H9 (cell line): Measurements from ENCODE around the gene MTIF2. TPM values are rescaled to one million over a fixed set of nuclear protein-coding genes. Genes with fewer than 3 reads are reported as not detected.

Experiments
- DNase-seq: peaks from one replicate; pipeline ENCODE4 v3.0.0-alpha.2; 2017
- H2AFZ ChIP-seq: one replicate; pipeline ENCODE4 v1.6.1; 2013; ENCODE audit warnings: mild to moderate bottlenecking, low read length, control low read depth, moderate library complexity
- H2AK5ac ChIP-seq: 2 replicates; pipeline ENCODE4 v1.6.1; 2013; ENCODE audit warnings: low read length, control low read depth, mixed read lengths; ENCODE audit not compliant: insufficient read length
- H2BK120ac ChIP-seq: one replicate; pipeline ENCODE4 v1.6.1; 2013; ENCODE audit warnings: low read depth, mild to moderate bottlenecking, low read length, control low read depth, inconsistent platforms; ENCODE audit not compliant: poor library complexity, severe bottlenecking
- H2BK12ac ChIP-seq: 2 replicates; pipeline ENCODE4 v1.6.1; 2013; ENCODE audit warnings: low read length, control low read depth, mixed read lengths, low read depth; ENCODE audit not compliant: insufficient read length
- H2BK15ac ChIP-seq: 2 replicates; pipeline ENCODE4 v1.6.1; 2013; ENCODE audit warnings: low read depth, low read length, control low read depth
- H2BK20ac ChIP-seq: one replicate; pipeline ENCODE4 v1.6.1; 2013; ENCODE audit warnings: low read depth, mild to moderate bottlenecking, low read length, control low read depth, inconsistent platforms; ENCODE audit not compliant: poor library complexity, severe bottlenecking
- H2BK5ac ChIP-seq: 2 replicates; pipeline ENCODE4 v1.6.1; 2013; ENCODE audit warnings: low read length, control low read depth, mixed read lengths; ENCODE audit not compliant: insufficient read length
- H3K14ac ChIP-seq: 2 replicates; pipeline ENCODE4 v1.6.1; 2013; ENCODE audit warnings: low read length, control low read depth; ENCODE audit not compliant: insufficient read depth
- H3K18ac ChIP-seq: 2 replicates; pipeline ENCODE4 v1.6.1; 2013; ENCODE audit warnings: low read depth, mild to moderate bottlenecking, mixed read lengths, low read length, control low read depth; ENCODE audit not compliant: insufficient read length
- H3K23ac ChIP-seq: 2 replicates; pipeline ENCODE4 v1.6.1; 2013; ENCODE audit warnings: low read length, control low read depth, mixed read lengths, low read depth; ENCODE audit not compliant: insufficient read length
- H3K23me2 ChIP-seq: 2 replicates; pipeline ENCODE4 v1.6.1; 2013; ENCODE audit warnings: low read depth, mild to moderate bottlenecking, mixed read lengths, low read length, control low read depth; ENCODE audit not compliant: insufficient read length, poor library complexity, severe bottlenecking
- H3K27ac ChIP-seq: 2 replicates; pipeline ENCODE4 v1.5.1; 2013; ENCODE audit warnings: low read length, control low read depth, mixed read lengths, low read depth; ENCODE audit not compliant: insufficient read length
- H3K27me3 ChIP-seq: 2 replicates; pipeline ENCODE4 v1.6.1; 2013; ENCODE audit warnings: low read length, control low read depth, inconsistent platforms; ENCODE audit not compliant: insufficient read depth
- H3K4ac ChIP-seq: 2 replicates; pipeline ENCODE4 v1.6.1; 2013; ENCODE audit warnings: low read depth, mild to moderate bottlenecking, control low read depth, inconsistent platforms, low read length, moderate library complexity
- H3K4me1 ChIP-seq: 2 replicates; pipeline ENCODE4 v1.6.1; 2013; ENCODE audit warnings: low read length, control low read depth, inconsistent platforms; ENCODE audit not compliant: insufficient read depth
- H3K4me2 ChIP-seq: 2 replicates; pipeline ENCODE4 v1.6.1; 2013; ENCODE audit warnings: low read length, control low read depth, mixed read lengths; ENCODE audit not compliant: insufficient read length, insufficient read depth
- H3K56ac ChIP-seq: 2 replicates; pipeline ENCODE4 v1.6.1; 2013; ENCODE audit warnings: low read depth, mild to moderate bottlenecking, mixed read lengths, low read length, control low read depth; ENCODE audit not compliant: insufficient read length
- H3K79me1 ChIP-seq: 2 replicates; pipeline ENCODE4 v1.6.1; 2013; ENCODE audit warnings: low read depth, mild to moderate bottlenecking, moderate library complexity, low read length, control low read depth, inconsistent platforms; ENCODE audit not compliant: insufficient read depth, poor library complexity, severe bottlenecking
- H3K79me2 ChIP-seq: 2 replicates; pipeline ENCODE4 v1.6.1; 2013; ENCODE audit warnings: low read length, control low read depth, inconsistent platforms; ENCODE audit not compliant: insufficient read depth
- H3K9ac ChIP-seq: 2 replicates; pipeline ENCODE4 v1.6.1; 2013; ENCODE audit warnings: low read length, control low read depth, mixed read lengths; ENCODE audit not compliant: insufficient read length; ENCODE audit errors: extremely low read depth
- H3K9me3 ChIP-seq: one replicate; pipeline ENCODE4 v1.6.1; 2013; ENCODE audit warnings: low read depth, low read length, inconsistent platforms; ENCODE audit not compliant: control insufficient read depth
- H3T11ph ChIP-seq: one replicate; pipeline ENCODE4 v1.6.1; 2013; ENCODE audit warnings: mild to moderate bottlenecking, low read length, control low read depth, inconsistent platforms
- H4K20me1 ChIP-seq: one replicate; pipeline ENCODE4 v1.6.1; 2013; ENCODE audit not compliant: control insufficient read depth, insufficient read length, insufficient read depth
- H4K5ac ChIP-seq: 2 replicates; pipeline ENCODE4 v1.6.1; 2013; ENCODE audit warnings: low read depth, mild to moderate bottlenecking, mixed read lengths, low read length, control low read depth; ENCODE audit not compliant: insufficient read length
- H4K8ac ChIP-seq: replicated peaks from 2 replicates; pipeline ENCODE4 v1.6.1; 2013; ENCODE audit warnings: low read length, control low read depth, mixed read lengths, low read depth; ENCODE audit not compliant: insufficient read length
- H4K91ac ChIP-seq: 2 replicates; pipeline ENCODE4 v1.6.1; 2013; ENCODE audit warnings: low read depth, mild to moderate bottlenecking, moderate library complexity, mixed read lengths, low read length, control low read depth; ENCODE audit not compliant: insufficient read length
- H3K27ac Mint-ChIP-seq, 3 experiments: 2 replicates in 2 of 3; 3 replicates in 1 of 3; pipeline ENCODE4 v1.8.0; 2020 to 2021; ENCODE audit warnings: mixed read lengths in 3 of 3, mild to moderate bottlenecking in 1 of 3, moderate library complexity in 1 of 3
- H3K27me3 Mint-ChIP-seq: 2 replicates; pipeline ENCODE4 v1.8.0; 2021; ENCODE audit warnings: low read depth, mild to moderate bottlenecking, moderate library complexity, mixed read lengths
- H3K36me3 Mint-ChIP-seq, 3 experiments: 2 replicates in 2 of 3; 3 replicates in 1 of 3; pipeline ENCODE4 v1.8.0; 2020 to 2021; ENCODE audit warnings: low read depth in 3 of 3, mixed read lengths in 3 of 3; ENCODE audit not compliant: insufficient read depth in 1 of 3
- H3K4me1 Mint-ChIP-seq, 2 experiments: 2 replicates each; pipeline ENCODE4 v1.8.0; 2020; ENCODE audit warnings: mixed read lengths in 2 of 2
- H3K4me3 Mint-ChIP-seq, 2 experiments: 2 replicates in 1 of 2; 3 replicates in 1 of 2; pipeline ENCODE4 v1.8.0; 2020 to 2021; ENCODE audit warnings: mild to moderate bottlenecking in 2 of 2, mixed read lengths in 2 of 2, moderate library complexity in 1 of 2
- H3K9me3 Mint-ChIP-seq, 2 experiments: 2 replicates in 1 of 2; 3 replicates in 1 of 2; pipeline ENCODE4 v1.8.0; 2020; ENCODE audit warnings: mild to moderate bottlenecking in 2 of 2, mixed read lengths in 2 of 2, moderate library complexity in 1 of 2
- CTCF ChIP-seq: fragments of 200-600 bp; sonication (generic); conservative IDR thresholded peaks from 3 replicates; pipeline ENCODE4 v1.8.0; 2021; ENCODE audit warnings: antibody characterized with exemption, mild to moderate bottlenecking
- WGBS: extraction: QIAGEN DNeasy Blood & Tissue Kit; methylation state at CpG from one replicate; pipeline ENCODE4 v1.1.7; 2013; ENCODE audit warnings: missing lambda C conversion rate, low lambda C conversion rate, mixed read lengths; ENCODE audit not compliant: insufficient read length; ENCODE audit errors: extremely low coverage; 5-methylcytosine and 5-hydroxymethylcytosine counted together
- total RNA-seq: library from RNA; stranded (reverse); gene quantifications from 2 replicates; pipeline ENCODE4 v1.2.1, GENCODE V29; 2021

MTIF2 gene
- total RNA-seq, 1 experiment from 2014 or later = 35.6 TPM

GRCh38 chr2:55235724-55236538 lies 33.1 kb downstream of the MTIF2 start:
- H3K23ac ChIP-seq = no peak overlapping the region
- Mint-ChIP-seq H3K27ac (peak overlapping the region in 1 of 3 experiments; percentile 80; a peak in 1 of 7 replicates), H3K9me3 (no peaks in the 10 kb centered on the region; a peak in 1 of 5 replicates), H3K36me3 (peaks cover 28 to 62% (median 44%) of the 10 kb centered on the region in 3 experiments), H3K4me3 (peak overlapping the region in 1 of 2 experiments; percentile 26; a peak in 1 of 5 replicates), H3K4me1 (peaks cover 9 to 17% of the 10 kb centered on the region in 2 experiments), H3K27me3 (no peaks in the 10 kb centered on the region; the same call in 1 of the 2 replicates)
- H3K18ac ChIP-seq = no peak overlapping the region
- H3K4ac ChIP-seq = no peak overlapping the region
- DNase-seq = no peak
- no CpG with 5 or more reads among the region's 3 CpGs for WGBS
- no peak overlapping the region for H3T11ph ChIP-seq
- no peak overlapping the region for H3K9ac ChIP-seq
- H4K8ac ChIP-seq = no peak overlapping the region
- no peaks in the 10 kb centered on the region for H3K27me3 ChIP-seq
- H2AK5ac ChIP-seq = no peak overlapping the region
- peaks cover 5% of the 10 kb centered on the region for H3K79me1 ChIP-seq
- no peak overlapping the region for H2AFZ ChIP-seq
- H2BK120ac ChIP-seq = no peak overlapping the region
- no peaks in the 10 kb centered on the region for H3K9me3 ChIP-seq
- no peak overlapping the region for H3K4me2 ChIP-seq
- no peak overlapping the region for H2BK20ac ChIP-seq
- H3K23me2 ChIP-seq = peaks cover 10% of the 10 kb centered on the region
- no peak overlapping the region for H4K5ac ChIP-seq
- no peak overlapping the region for H2BK5ac ChIP-seq
- H2BK15ac ChIP-seq = no peak overlapping the region
- no peak overlapping the region for H3K56ac ChIP-seq
- H4K20me1 ChIP-seq = no peaks in the 10 kb centered on the region
- TF ChIP-seq CTCF = no peak
- no peak overlapping the region for H2BK12ac ChIP-seq
- H3K4me1 ChIP-seq = no peaks in the 10 kb centered on the region
- peaks cover 10% of the 10 kb centered on the region for H3K79me2 ChIP-seq
- no peak overlapping the region for H3K14ac ChIP-seq
- no peak overlapping the region for H4K91ac ChIP-seq
- H3K27ac ChIP-seq = no peak overlapping the region
